Mesenchymal stem cell (in vitro differentiated cells and primary cell): ENCODE results near the gene LEF1.

Experiments used
- DNase-seq: peaks from one replicate; pipeline ENCODE4 v3.0.0-alpha.2; 2013
- H2AFZ ChIP-seq: one replicate; pipeline ENCODE4 v1.6.1; 2013; ENCODE audit warnings: low read depth, mild to moderate bottlenecking, control low read depth, inconsistent platforms, low read length, moderate library complexity
- H2AK5ac ChIP-seq: 2 replicates; pipeline ENCODE4 v1.6.1; 2013; ENCODE audit warnings: low read length, moderate library complexity, mild to moderate bottlenecking, inconsistent platforms; ENCODE audit not compliant: severe bottlenecking
- H2BK120ac ChIP-seq: one replicate; pipeline ENCODE4 v1.6.1; 2013; ENCODE audit warnings: low read depth, mild to moderate bottlenecking, inconsistent platforms, low read length, moderate library complexity
- H2BK12ac ChIP-seq, 2 experiments: one replicate each; pipeline ENCODE4 v1.6.1; 2013; ENCODE audit warnings: inconsistent platforms in 2 of 2, low read length in 2 of 2, mild to moderate bottlenecking in 2 of 2, moderate library complexity in 2 of 2, control low read depth in 1 of 2
- H2BK15ac ChIP-seq: one replicate; pipeline ENCODE4 v1.6.1; 2013; ENCODE audit warnings: mild to moderate bottlenecking, low read depth, inconsistent platforms; ENCODE audit not compliant: poor library complexity, severe bottlenecking
- H2BK5ac ChIP-seq: 2 replicates; pipeline ENCODE4 v1.6.1; 2013; ENCODE audit warnings: low read depth, mild to moderate bottlenecking, low read length, control low read depth, inconsistent platforms; ENCODE audit not compliant: poor library complexity, severe bottlenecking
- H3K14ac ChIP-seq, 2 experiments: one replicate each; pipeline ENCODE4 v1.6.1; 2013; ENCODE audit warnings: inconsistent platforms in 2 of 2, low read length in 2 of 2, control low read depth in 1 of 2, mild to moderate bottlenecking in 1 of 2, moderate library complexity in 1 of 2
- H3K18ac ChIP-seq, 2 experiments: one replicate each; pipeline ENCODE4 v1.6.1; 2013; ENCODE audit warnings: inconsistent platforms in 2 of 2, low read length in 2 of 2, control low read depth in 1 of 2, low read depth in 1 of 2, mild to moderate bottlenecking in 1 of 2
- H3K23ac ChIP-seq, 2 experiments: one replicate each; pipeline ENCODE4 v1.6.1; 2013; ENCODE audit warnings: inconsistent platforms in 2 of 2, low read length in 2 of 2, mild to moderate bottlenecking in 2 of 2, moderate library complexity in 2 of 2, control low read depth in 1 of 2
- H3K27ac ChIP-seq: 2 replicates; pipeline ENCODE4 v1.5.1; 2013; ENCODE audit warnings: mild to moderate bottlenecking, moderate library complexity, low read length, control low read depth, inconsistent platforms; ENCODE audit not compliant: poor library complexity, severe bottlenecking
- H3K27me3 ChIP-seq, 2 experiments: 2 replicates each; pipeline versions ENCODE4 v1.6.1 to v1.7.0; 2013; ENCODE audit warnings: low read length in 2 of 2, mild to moderate bottlenecking in 2 of 2, moderate library complexity in 2 of 2, control low read depth in 1 of 2, inconsistent platforms in 1 of 2; ENCODE audit not compliant: control insufficient read depth in 1 of 2, insufficient read depth in 1 of 2
- H3K36me3 ChIP-seq, 2 experiments: 2 replicates each; pipeline versions ENCODE4 v1.6.1 to v1.7.0; 2013; ENCODE audit warnings: low read length in 2 of 2, control low read depth in 1 of 2, inconsistent platforms in 1 of 2, low read depth in 1 of 2, mild to moderate bottlenecking in 1 of 2; ENCODE audit not compliant: insufficient read depth in 2 of 2, control insufficient read depth in 1 of 2
- H3K4ac ChIP-seq, 2 experiments: one replicate each; pipeline ENCODE4 v1.6.1; 2013; ENCODE audit warnings: inconsistent platforms in 2 of 2, low read length in 2 of 2, mild to moderate bottlenecking in 2 of 2, moderate library complexity in 2 of 2, control low read depth in 1 of 2, low read depth in 1 of 2
- H3K4me1 ChIP-seq: 2 replicates; pipeline ENCODE4 v1.6.1; 2013; ENCODE audit warnings: low read depth, low read length, control low read depth; ENCODE audit not compliant: control insufficient read depth, insufficient read depth
- H3K4me2 ChIP-seq: 2 replicates; pipeline ENCODE4 v1.6.1; 2013; ENCODE audit warnings: low read length, mild to moderate bottlenecking, inconsistent platforms; ENCODE audit not compliant: poor library complexity, severe bottlenecking
- H3K4me3 ChIP-seq, 2 experiments: 2 replicates each; pipeline versions ENCODE4 v1.5.1 to v1.7.0; 2013; ENCODE audit warnings: low read length in 2 of 2, mild to moderate bottlenecking in 2 of 2, control low read depth in 1 of 2, low read depth in 1 of 2; ENCODE audit not compliant: insufficient read depth in 1 of 2
- H3K79me1 ChIP-seq: replicated peaks from 2 replicates; pipeline ENCODE4 v1.6.1; 2013; ENCODE audit warnings: mild to moderate bottlenecking, control low read depth, low read length, inconsistent platforms; ENCODE audit not compliant: poor library complexity, severe bottlenecking
- H3K9ac ChIP-seq: 2 replicates; pipeline ENCODE4 v1.7.0; 2013; ENCODE audit warnings: mild to moderate bottlenecking, low read length, moderate library complexity
- H3K9me3 ChIP-seq: 2 replicates; pipeline ENCODE4 v1.7.0; 2013; ENCODE audit warnings: mild to moderate bottlenecking, low read length; ENCODE audit not compliant: control insufficient read depth
- H4K8ac ChIP-seq: one replicate; pipeline ENCODE4 v1.6.1; 2013; ENCODE audit warnings: inconsistent platforms, mild to moderate bottlenecking, low read length, moderate library complexity
- H4K91ac ChIP-seq: one replicate; pipeline ENCODE4 v1.6.1; 2013; ENCODE audit warnings: mild to moderate bottlenecking, low read length, inconsistent platforms
- WGBS: methylation state at CpG from one replicate; pipeline ENCODE4 v1.1.7; 2013; ENCODE audit warnings: mixed read lengths; 5-methylcytosine and 5-hydroxymethylcytosine counted together

Gene LEF1

DNA sequence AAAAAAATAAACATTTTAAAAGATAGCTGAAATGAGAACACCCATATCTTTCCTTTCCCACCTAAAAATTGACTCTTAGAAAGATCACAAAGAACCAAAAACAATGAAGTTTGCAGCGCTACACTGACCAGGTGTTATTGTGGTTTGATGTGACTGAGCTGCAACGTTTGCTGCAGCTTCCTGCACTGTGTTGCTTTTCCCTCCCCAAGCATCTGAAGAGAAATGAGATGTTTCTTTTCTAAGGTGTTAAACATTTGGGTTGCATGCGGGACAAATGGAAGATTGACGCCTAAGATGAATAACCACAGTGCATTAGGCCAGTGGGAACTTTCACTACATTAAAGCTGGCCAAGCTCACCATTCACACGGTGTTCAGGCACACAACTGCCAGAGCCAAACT lies 8.9 kb downstream of the LEF1 start:
- WGBS = 81% methylated on average over 4 of the region's 5 CpGs
- Histone ChIP-seq H3K4me1 (no peaks in the 10 kb centered on the region), H2BK12ac (no peak overlapping the region), H2BK15ac (no peak overlapping the region), H3K27me3 (peaks cover 0 to 43% of the 10 kb centered on the region in 2 experiments), H4K8ac (no peak overlapping the region), H3K23ac (no peak overlapping the region), H2AFZ (no peak overlapping the region), H3K18ac (no peak overlapping the region), H3K4me3 (no peak overlapping the region), H3K4me2 (no peak overlapping the region), H3K14ac (no peak overlapping the region), H2AK5ac (no peak overlapping the region), H3K9me3 (no peaks in the 10 kb centered on the region), H2BK120ac (no peak overlapping the region), H3K27ac (no peak overlapping the region), H4K91ac (no peak overlapping the region), H3K36me3 (no peaks in the 10 kb centered on the region), H2BK5ac (no peak overlapping the region), H3K4ac (no peak overlapping the region), H3K9ac (no peak overlapping the region), H3K79me1 (no peaks in the 10 kb centered on the region)
- no peak for DNase-seq

GRCh38 chr4:108157655-108158054 lies 11.1 kb downstream of the LEF1 start:
- Histone ChIP-seq H3K4me1 (no peaks in the 10 kb centered on the region), H3K79me1 (no peaks in the 10 kb centered on the region), H3K27me3 (peaks cover 0 to 32% of the 10 kb centered on the region in 2 experiments), H2AK5ac (no peak overlapping the region), H3K4me3 (no peak overlapping the region), H2BK5ac (no peak overlapping the region), H2BK15ac (no peak overlapping the region), H3K4ac (no peak overlapping the region), H4K8ac (no peak overlapping the region), H3K14ac (no peak overlapping the region), H2BK12ac (no peak overlapping the region), H3K23ac (no peak overlapping the region), H2AFZ (no peak overlapping the region), H3K27ac (no peak overlapping the region), H4K91ac (no peak overlapping the region), H3K4me2 (no peak overlapping the region), H2BK120ac (no peak overlapping the region), H3K36me3 (no peaks in the 10 kb centered on the region), H3K9me3 (no peaks in the 10 kb centered on the region), H3K9ac (no peak overlapping the region), H3K18ac (no peak overlapping the region)
- WGBS = no CpG with 5 or more reads among the region's 2 CpGs
- no peak for DNase-seq

GRCh38 chr4:108156391-108156790 lies 12.3 kb downstream of the LEF1 start:
- no peak overlapping the region for H2BK120ac ChIP-seq
- no peaks in the 10 kb centered on the region for H3K36me3 ChIP-seq
- 96% methylated on average over 2 of the region's 2 CpGs for WGBS
- no peak overlapping the region for H2AFZ ChIP-seq
- H3K79me1 ChIP-seq = no peaks in the 10 kb centered on the region
- no peak overlapping the region for H2AK5ac ChIP-seq
- H3K27ac ChIP-seq = no peak overlapping the region
- no peak overlapping the region for H2BK12ac ChIP-seq
- no peak overlapping the region for H3K14ac ChIP-seq
- H2BK5ac ChIP-seq = no peak overlapping the region
- no peaks in the 10 kb centered on the region for H3K9me3 ChIP-seq
- no peak overlapping the region for H3K23ac ChIP-seq
- no peaks in the 10 kb centered on the region for H3K4me1 ChIP-seq
- no peak overlapping the region for H3K4me3 ChIP-seq
- H3K27me3 ChIP-seq = peaks cover 0 to 25% of the 10 kb centered on the region in 2 experiments
- no peak overlapping the region for H4K91ac ChIP-seq
- H4K8ac ChIP-seq = no peak overlapping the region
- no peak overlapping the region for H3K9ac ChIP-seq
- H3K18ac ChIP-seq = no peak overlapping the region
- H3K4me2 ChIP-seq = no peak overlapping the region
- no peak overlapping the region for H3K4ac ChIP-seq
- no peak overlapping the region for H2BK15ac ChIP-seq
- DNase-seq = no peak

- Histone ChIP-seq H4K91ac (no peak overlapping the region), H3K4me1 (no peaks in the 10 kb centered on the region), H3K9me3 (no peaks in the 10 kb centered on the region), H3K14ac (no peak overlapping the region), H3K4me3 (no peak overlapping the region), H2AK5ac (no peak overlapping the region), H3K27ac (no peak overlapping the region), H2AFZ (no peak overlapping the region), H3K18ac (no peak overlapping the region), H3K9ac (no peak overlapping the region), H2BK15ac (no peak overlapping the region), H3K4me2 (no peak overlapping the region), H3K27me3 (peaks cover 0 to 14% of the 10 kb centered on the region in 2 experiments), H3K36me3 (no peaks in the 10 kb centered on the region), H3K79me1 (no peaks in the 10 kb centered on the region), H3K4ac (no peak overlapping the region), H2BK5ac (no peak overlapping the region), H2BK120ac (no peak overlapping the region), H4K8ac (no peak overlapping the region), H3K23ac (no peak overlapping the region), H2BK12ac (no peak overlapping the region)
- 71% methylated on average over 7 of the region's 7 CpGs for WGBS
- peak; percentile 44 for DNase-seq
Measured at GRCh38 chr4:108155373-108155772, 13.4 kb downstream of the LEF1 start.
